Suppressor macrophage (primary cell): ENCODE data around the gene FJX1.
"Not testable (repeated sequence)": the region's sequence is repeated elsewhere in the genome, so short reads cannot be mapped to it uniquely, and the experiment has no call there.

Source experiments
- DNase-seq, 4 experiments: peaks; one replicate each; pipeline ENCODE4 v3.0.0-alpha.2; 2020 to 2022

FJX1 gene

GRCh38 chr11:35633827-35634423 lies 15.7 kb downstream of the FJX1 start:
- DNase-seq, result no peak

- DNase-seq, result no peak
These were observed 17.7 kb downstream of the FJX1 start for GRCh38 chr11:35635933-35636332.

GRCh38 chr11:35639591-35640179 lies 21.4 kb downstream of the FJX1 start:
- no peak for DNase-seq

GRCh38 chr11:35641171-35641897 lies 23.1 kb downstream of the FJX1 start:
- no peak for DNase-seq

- DNase-seq, result no peak
These were observed 23.7 kb downstream of the FJX1 start for GRCh38 chr11:35641964-35642363.

DNA sequence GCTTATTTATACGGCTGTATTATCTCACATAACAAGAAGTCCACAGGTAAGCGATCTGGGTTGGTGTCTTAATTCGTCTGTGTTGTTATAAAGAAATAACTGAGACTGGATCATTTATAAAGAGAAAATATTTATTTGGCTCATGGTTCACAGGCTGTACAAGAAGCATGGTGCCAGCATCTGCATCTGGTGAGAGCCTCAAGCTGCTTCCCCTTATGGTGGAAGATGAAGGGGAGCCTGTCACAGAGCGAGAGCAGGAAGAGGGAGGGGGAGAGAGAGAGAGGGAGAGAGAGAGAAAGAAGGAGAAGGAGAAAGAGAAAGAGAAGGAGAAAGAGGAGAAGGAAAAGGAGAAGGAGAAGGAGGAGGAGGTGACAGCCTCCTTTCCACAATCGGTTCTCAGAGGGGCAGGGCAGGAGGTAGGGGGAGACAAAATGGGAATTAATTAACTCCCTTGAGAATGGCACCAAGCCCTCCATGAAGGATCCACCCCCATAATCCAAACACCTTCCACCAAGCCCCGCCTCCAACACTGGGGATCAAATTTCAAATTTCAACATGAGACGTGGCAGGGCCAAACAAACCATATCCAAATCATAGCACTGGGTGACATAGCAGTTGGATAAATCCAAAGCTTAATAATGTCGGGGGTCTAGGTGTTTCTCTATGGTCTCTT lies 29.3 kb downstream of the FJX1 start:
- DNase-seq, result no peak

- no peak for DNase-seq
These were observed 31.7 kb downstream of the FJX1 start for GRCh38 chr11:35650006-35650405.

DNA sequence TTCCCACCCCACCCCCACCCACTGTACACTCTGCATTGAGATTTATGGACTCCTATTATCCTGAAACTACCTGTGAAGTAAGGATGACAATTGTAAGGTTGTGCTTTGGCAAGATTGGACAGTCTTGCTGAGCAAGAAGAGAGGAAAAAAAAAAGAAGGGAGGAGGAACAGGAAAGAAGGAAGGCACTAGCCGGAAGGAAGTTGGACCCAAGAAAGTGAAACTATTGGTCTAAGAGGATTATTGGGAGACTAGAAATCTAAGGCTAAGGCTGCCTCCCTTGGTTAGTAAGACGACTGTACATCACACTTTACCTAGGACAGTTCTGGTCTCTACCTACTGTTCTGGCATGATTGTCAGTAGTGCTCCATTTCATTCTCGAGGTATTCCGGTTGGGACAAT lies 32.2 kb downstream of the FJX1 start:
- no peak for DNase-seq

DNA sequence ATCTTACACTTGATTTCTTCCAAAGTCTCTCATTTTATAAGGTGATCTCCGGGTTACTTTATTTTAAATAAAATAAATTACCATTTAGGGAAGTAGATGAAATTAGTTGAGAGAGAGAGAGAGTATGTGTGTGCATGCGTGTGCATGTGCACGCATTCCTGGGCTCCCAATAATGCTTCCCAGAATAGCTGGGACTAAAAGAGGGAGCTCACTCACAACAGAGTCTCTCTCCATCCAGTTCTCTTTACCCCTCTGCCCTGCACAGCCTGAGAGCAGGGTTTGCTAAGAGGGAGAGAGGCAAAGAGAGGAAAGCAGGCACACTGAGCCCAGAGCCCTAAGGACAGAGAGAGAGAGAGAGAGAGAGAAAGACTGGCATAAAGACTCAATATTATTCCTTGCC lies 33.0 kb downstream of the FJX1 start:
- no peak for DNase-seq

DNA sequence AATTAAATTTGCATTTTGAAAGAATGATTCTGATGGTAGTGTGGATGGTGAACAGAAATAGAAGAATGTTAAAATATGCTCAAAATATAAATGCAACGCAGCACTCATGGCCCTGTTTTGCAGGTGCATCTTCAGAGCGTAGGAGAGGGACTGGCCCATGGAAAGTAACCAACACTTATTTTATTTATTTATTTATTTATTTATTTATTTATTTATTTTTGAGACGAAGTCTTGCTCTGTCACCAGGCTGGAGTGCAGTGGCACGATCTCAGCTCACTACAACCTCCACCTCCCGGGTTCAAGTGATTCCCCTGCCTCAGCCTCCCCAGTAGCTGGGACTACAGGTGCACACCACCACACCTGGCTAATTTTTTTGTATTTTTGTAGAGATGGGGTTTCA lies 34.5 kb downstream of the FJX1 start:
- DNase-seq, result not testable (repeated sequence)

DNA sequence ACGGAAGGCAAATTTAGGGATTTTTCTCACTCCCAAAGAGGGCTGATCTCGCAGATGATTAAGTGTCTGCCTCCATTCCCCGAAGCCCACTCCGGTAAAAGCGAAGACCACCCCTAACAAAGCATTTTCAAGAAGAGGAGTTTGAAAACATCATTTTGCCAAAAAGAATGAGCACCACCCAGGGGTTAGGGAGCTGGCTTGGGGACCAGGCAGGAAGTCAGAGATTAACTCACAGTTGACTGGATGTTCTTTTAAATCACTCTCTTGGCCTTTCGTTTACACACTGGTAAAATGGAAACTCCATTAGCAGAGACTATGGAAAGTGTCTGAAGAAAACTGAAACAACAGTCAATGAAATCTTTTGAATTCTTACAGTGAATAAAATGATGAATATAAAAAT lies 36.5 kb downstream of the FJX1 start:
- no peak for DNase-seq

DNA sequence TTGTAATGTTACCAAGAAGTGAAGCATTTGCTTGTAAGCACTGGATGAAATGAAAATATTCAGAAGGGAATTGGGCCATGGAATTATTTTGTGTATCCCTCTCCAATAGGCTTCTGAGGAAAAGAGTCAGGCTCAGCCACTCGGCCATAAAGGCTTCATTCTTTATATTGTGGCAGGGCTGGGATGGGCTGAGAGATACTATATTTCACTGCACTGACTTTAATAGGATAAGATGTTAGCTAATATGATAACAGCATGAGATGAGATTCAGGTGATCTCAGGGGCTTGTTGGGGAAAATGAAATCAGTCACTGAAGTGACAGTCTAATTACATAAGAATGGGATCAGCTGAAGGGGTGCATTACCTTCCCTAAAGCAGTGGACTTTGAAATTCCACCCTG lies 37.0 kb downstream of the FJX1 start:
- no peak for DNase-seq

DNA sequence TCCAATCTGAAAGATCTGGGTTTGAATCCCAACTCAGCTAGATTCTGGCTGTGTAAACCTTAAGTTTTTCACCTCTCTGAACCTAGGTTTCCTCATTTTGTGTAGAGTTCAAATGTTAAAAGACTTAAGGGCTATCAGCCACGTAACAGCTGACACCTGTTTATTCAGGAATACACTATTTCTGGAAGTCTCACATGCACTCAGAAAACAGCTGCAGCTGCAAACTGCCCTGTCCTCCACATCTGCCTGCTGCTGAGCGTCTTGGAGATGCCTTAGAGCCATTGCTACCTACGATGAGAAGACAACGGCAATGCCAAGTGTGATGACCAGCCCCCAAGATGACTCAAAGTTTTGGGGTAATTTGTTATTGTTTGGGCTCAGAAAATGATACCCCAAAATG lies 37.6 kb downstream of the FJX1 start:
- no peak for DNase-seq

DNA sequence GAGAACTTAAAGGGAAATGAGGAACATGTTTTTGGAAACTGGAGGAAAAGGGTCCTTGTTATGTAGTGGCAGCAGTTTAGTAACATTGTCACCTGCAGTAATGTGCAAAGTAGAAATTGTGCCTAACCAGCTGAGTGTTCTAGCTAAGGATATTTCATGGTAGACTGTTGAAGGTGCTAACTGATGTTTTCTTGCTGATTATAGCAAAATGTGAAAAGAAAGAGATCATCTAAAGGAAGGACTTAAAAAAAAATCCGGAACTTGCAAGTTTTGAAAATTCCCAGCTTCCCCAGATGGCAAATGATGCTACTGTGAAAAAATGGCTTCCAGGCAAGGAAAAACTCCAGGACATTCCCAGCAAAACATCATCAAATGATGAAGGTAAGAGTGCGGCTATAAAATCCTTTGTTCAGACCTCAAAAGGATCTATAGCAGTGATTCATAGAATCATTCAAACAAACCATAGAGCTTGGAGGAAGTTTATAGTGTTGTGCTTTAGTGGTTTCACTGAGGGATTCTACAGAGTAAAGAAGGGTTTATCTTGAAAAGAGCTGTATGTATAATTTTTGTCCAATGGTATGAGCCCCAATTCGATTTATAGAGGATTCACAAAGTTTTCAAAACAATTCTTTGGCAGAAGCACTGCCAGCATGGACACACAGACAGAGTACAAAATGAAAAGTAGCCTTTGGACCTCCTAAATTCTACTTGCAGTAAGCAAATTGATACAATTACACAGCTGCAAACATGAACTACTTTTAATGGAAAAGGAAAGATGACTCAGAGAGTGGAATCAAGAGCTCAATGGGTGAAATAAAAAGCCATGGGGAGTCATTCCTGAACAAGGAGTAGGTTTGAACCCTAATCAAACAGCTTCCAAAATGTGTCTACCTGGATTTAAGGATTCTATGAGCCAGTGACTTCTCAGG lies 40.0 kb downstream of the FJX1 start:
- DNase-seq, result no peak

- no peak for DNase-seq
These were observed 43.3 kb downstream of the FJX1 start for GRCh38 chr11:35661534-35661933.

DNA sequence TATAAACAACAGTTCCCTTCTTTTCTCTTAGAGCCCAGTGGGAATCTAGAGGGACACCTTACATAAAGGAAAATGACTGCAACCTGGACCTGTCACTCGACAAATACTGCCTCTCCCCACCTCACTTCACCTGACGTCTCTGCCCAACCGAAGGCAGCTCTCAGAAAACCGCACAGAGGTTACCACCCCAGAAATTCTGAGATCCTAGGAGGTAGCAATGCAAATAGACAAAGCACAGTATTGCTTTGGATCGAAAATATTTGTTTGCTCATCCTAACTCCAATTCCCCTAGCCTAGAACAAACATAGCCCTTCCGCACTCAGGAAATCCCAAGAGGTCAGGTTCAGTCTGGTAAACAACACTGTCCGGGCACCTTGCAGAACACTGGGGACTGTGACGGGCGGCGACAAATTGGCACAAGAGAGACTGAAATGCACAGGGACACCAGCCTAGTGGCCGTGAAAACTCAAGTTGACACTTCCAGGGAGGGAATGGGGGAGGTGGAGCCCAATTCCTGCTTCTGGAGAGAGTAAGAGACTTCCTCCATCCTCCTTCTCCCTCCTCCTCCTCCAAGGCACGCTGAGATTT lies 43.9 kb downstream of the FJX1 start:
- DNase-seq, result peak in 1 of 4 experiments; percentile 13

- DNase-seq, result peak; percentile 89 to 94 (median 94)
These were observed 44.6 kb downstream of the FJX1 start, which contains the start of gene TRIM44 for GRCh38 chr11:35662649-35663407. Gene TRIM44 (plus strand): TSS chr11:35662775. CDS start chr11:35663112, 337 bp downstream.

- no peak for DNase-seq
These were observed 45.1 kb downstream of the FJX1 start for GRCh38 chr11:35663408-35663702.

GRCh38 chr11:35664977-35665441 lies 46.7 kb downstream of the FJX1 start:
- no peak for DNase-seq

DNA sequence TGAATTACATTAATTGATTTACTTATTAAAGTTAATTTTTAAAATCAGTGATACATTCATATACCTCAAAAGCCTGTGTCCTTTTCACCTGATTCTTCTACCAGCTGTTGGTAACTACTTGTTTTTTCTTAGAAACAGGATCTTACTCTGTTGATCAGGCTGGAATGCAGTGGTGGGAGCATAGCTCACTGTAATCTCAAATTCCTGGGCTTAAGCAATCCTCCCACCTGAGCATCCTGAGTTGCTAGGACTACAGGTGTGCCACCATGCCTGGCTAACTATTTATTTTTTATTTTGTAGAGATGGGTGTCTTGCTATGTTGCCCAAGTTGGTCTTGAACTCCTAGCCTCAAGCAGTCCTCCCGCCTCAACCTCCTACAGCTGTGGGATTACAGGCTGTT lies 49.0 kb downstream of the FJX1 start:
- DNase-seq, result no peak

GRCh38 chr11:35668350-35668749 lies 50.1 kb downstream of the FJX1 start:
- not testable (repeated sequence) for DNase-seq
